H1 (cell line): Measurements from ENCODE around the gene PTPRC. TPM values are rescaled to one million over a fixed set of nuclear protein-coding genes. Genes with fewer than 3 reads are reported as not detected.

Source experiments
- CTCF ChIA-PET: fragments of 300-600 bp; sonication (Branson Sonifier 250); formaldehyde crosslinking; loops from one replicate; lab custom pipeline; 2021; ENCODE audit not compliant: partially characterized antibody; lab: Charles Lee
- POLR2A ChIA-PET: fragments of 300-600 bp; sonication (Branson Sonifier 250); formaldehyde crosslinking; loops from one replicate; lab custom pipeline; 2021; ENCODE audit warnings: inconsistent platforms; ENCODE audit not compliant: partially characterized antibody; lab: Charles Lee
- DNase-seq, 2 experiments: peaks; one replicate each; pipeline versions ENCODE4 v3.0.0 to v3.0.0-alpha.2; 2010 to 2022; ENCODE audit warnings: low spot score in 2 of 2, low read depth in 1 of 2, mixed read lengths in 1 of 2
- FAIRE-seq: peaks from 2 replicates; lab custom pipeline; 2011; peaks lifted over from hg19 to GRCh38; lab: Jason Lieb, UNC
- H2AFZ ChIP-seq: 2 replicates; pipeline ENCODE4 v1.8.1; 2012; ENCODE audit warnings: low read length, inconsistent platforms
- H2AK5ac ChIP-seq: 2 replicates; pipeline ENCODE4 v1.6.1; 2013; ENCODE audit warnings: low read depth, low read length
- H2BK120ac ChIP-seq: replicated peaks from 2 replicates; pipeline ENCODE3; 2013; ENCODE audit warnings: low read depth, low read length, inconsistent platforms
- H2BK12ac ChIP-seq: 2 replicates; pipeline ENCODE4 v1.6.1; 2013; ENCODE audit warnings: low read depth, low read length
- H2BK15ac ChIP-seq: 2 replicates; pipeline ENCODE4 v1.6.1; 2013; ENCODE audit warnings: low read length
- H2BK20ac ChIP-seq: 2 replicates; pipeline ENCODE4 v1.6.1; 2013; ENCODE audit warnings: low read length
- H2BK5ac ChIP-seq: 2 replicates; pipeline ENCODE4 v1.6.1; 2013; ENCODE audit warnings: low read depth, low read length
- H3K14ac ChIP-seq: 2 replicates; pipeline ENCODE4 v1.6.1; 2013; ENCODE audit warnings: inconsistent platforms; ENCODE audit not compliant: insufficient read length
- H3K18ac ChIP-seq: 2 replicates; pipeline ENCODE4 v1.6.1; 2013; ENCODE audit warnings: low read length; ENCODE audit errors: extremely low read depth
- H3K23ac ChIP-seq: 2 replicates; pipeline ENCODE4 v1.6.1; 2013; ENCODE audit warnings: inconsistent platforms; ENCODE audit not compliant: insufficient read length
- H3K23me2 ChIP-seq: 2 replicates; pipeline ENCODE4 v1.6.1; 2013; ENCODE audit warnings: low read depth, low read length
- H3K27ac ChIP-seq: 2 replicates; pipeline ENCODE4 v1.6.1; 2011; ENCODE audit warnings: low read depth, low read length, inconsistent platforms
- H3K27me3 ChIP-seq, 4 experiments: replicated peaks in 1 of 4; 1 replicate in 1 of 4; 2 replicates in 3 of 4; pipeline versions ENCODE4 v1.6.1 to v1.8.1; 2011 to 2013; ENCODE audit warnings: low read length in 3 of 4, mild to moderate bottlenecking in 3 of 4, inconsistent platforms in 2 of 4, mixed read lengths in 2 of 4, moderate library complexity in 1 of 4; ENCODE audit not compliant: control insufficient read depth in 3 of 4, insufficient read depth in 3 of 4; ENCODE audit errors: extremely low read depth in 1 of 4
- H3K36me3 ChIP-seq, 4 experiments: 2 replicates each; pipeline versions ENCODE4 v1.6.1 to v1.8.1; 2011 to 2013; ENCODE audit warnings: mild to moderate bottlenecking in 4 of 4, low read length in 3 of 4, moderate library complexity in 2 of 4, control low read depth in 1 of 4, inconsistent platforms in 1 of 4; ENCODE audit not compliant: insufficient read depth in 4 of 4, control insufficient read depth in 2 of 4
- H3K4ac ChIP-seq: replicated peaks from 2 replicates; pipeline ENCODE3; 2013; ENCODE audit warnings: low read length, low read depth, mixed read lengths, inconsistent platforms; ENCODE audit not compliant: insufficient read length
- H3K4me1 ChIP-seq, 4 experiments: replicated peaks in 1 of 4; 1 replicate in 1 of 4; 2 replicates in 3 of 4; pipeline versions ENCODE4 v1.6.1 to v1.8.1; 2011 to 2013; ENCODE audit warnings: low read length in 3 of 4, inconsistent platforms in 2 of 4, mixed read lengths in 1 of 4; ENCODE audit not compliant: insufficient read depth in 4 of 4, control insufficient read depth in 3 of 4
- H3K4me2 ChIP-seq, 2 experiments: 2 replicates each; pipeline versions ENCODE4 v1.6.1 to v1.8.1; 2011 to 2013; ENCODE audit warnings: low read depth in 2 of 2, low read length in 2 of 2, control low read depth in 1 of 2, inconsistent platforms in 1 of 2, mild to moderate bottlenecking in 1 of 2; ENCODE audit not compliant: insufficient read depth in 1 of 2
- H3K4me3 ChIP-seq, 4 experiments: fragments of 200-600, 300-600 bp in 1 of 4; sonication (generic), shearing (Covaris generic), sonication (Bioruptor Twin) in 1 of 4; 2 replicates each; pipeline versions ENCODE4 v1.5.1 to v1.8.1; 2011 to 2016; ENCODE audit warnings: low read length in 4 of 4, low read depth in 3 of 4, control low read depth in 2 of 4, inconsistent platforms in 2 of 4, mild to moderate bottlenecking in 2 of 4, mixed read lengths in 1 of 4, moderate library complexity in 1 of 4; ENCODE audit not compliant: insufficient read depth in 2 of 4; ENCODE audit errors: extremely low read depth in 1 of 4
- H3K56ac ChIP-seq: replicated peaks from 2 replicates; pipeline ENCODE3; 2013; ENCODE audit warnings: low read depth, mild to moderate bottlenecking, mixed read lengths, low read length, inconsistent platforms; ENCODE audit not compliant: insufficient read length
- H3K79me1 ChIP-seq: 2 replicates; pipeline ENCODE4 v1.6.1; 2013; ENCODE audit warnings: low read depth, low read length, control low read depth
- H3K79me2 ChIP-seq, 2 experiments: 2 replicates each; pipeline versions ENCODE4 v1.6.1 to v1.8.1; 2012 to 2013; ENCODE audit warnings: low read length in 2 of 2, mild to moderate bottlenecking in 2 of 2, inconsistent platforms in 1 of 2; ENCODE audit not compliant: insufficient read depth in 2 of 2, control insufficient read depth in 1 of 2
- H3K9ac ChIP-seq, 4 experiments: replicated peaks in 1 of 4; 1 replicate in 1 of 4; 2 replicates in 3 of 4; pipeline versions ENCODE4 v1.6.1 to v1.8.1; 2011 to 2013; ENCODE audit warnings: low read depth in 3 of 4, low read length in 3 of 4, control low read depth in 2 of 4, mild to moderate bottlenecking in 2 of 4, moderate library complexity in 2 of 4, inconsistent platforms in 1 of 4; ENCODE audit errors: extremely low read depth in 1 of 4
- H3K9me3 ChIP-seq, 2 experiments: 2 replicates each; pipeline versions ENCODE4 v1.6.1 to v1.8.1; 2012 to 2013; ENCODE audit warnings: mild to moderate bottlenecking in 2 of 2, moderate library complexity in 2 of 2, control low read depth in 1 of 2, inconsistent platforms in 1 of 2, low read depth in 1 of 2, low read length in 1 of 2, mixed read lengths in 1 of 2; ENCODE audit not compliant: insufficient read depth in 2 of 2
- H4K20me1 ChIP-seq, 2 experiments: replicated peaks in 1 of 2; 2 replicates each; pipeline versions ENCODE3 to v1.8.1; 2011 to 2013; ENCODE audit warnings: inconsistent platforms in 2 of 2, low read length in 2 of 2, mild to moderate bottlenecking in 1 of 2; ENCODE audit not compliant: insufficient read depth in 2 of 2, control insufficient read depth in 1 of 2
- H4K5ac ChIP-seq: 2 replicates; pipeline ENCODE4 v1.6.1; 2013; ENCODE audit warnings: low read length, low read depth, mixed read lengths, inconsistent platforms; ENCODE audit not compliant: insufficient read length
- H4K8ac ChIP-seq: 2 replicates; pipeline ENCODE4 v1.8.0; 2013; ENCODE audit warnings: mild to moderate bottlenecking, moderate library complexity, low read length, inconsistent platforms; ENCODE audit not compliant: insufficient read depth; ENCODE audit errors: extremely low read depth
- H4K91ac ChIP-seq: replicated peaks from 2 replicates; pipeline ENCODE3; 2013; ENCODE audit warnings: low read length, mixed read lengths, inconsistent platforms; ENCODE audit not compliant: insufficient read length
- CTCF ChIP-seq, 3 experiments: IDR thresholded peaks; 1 replicate in 2 of 3; 2 replicates in 1 of 3; pipeline versions ENCODE4 v1.5.1 to v1.6.1; 2011; ENCODE audit warnings: low read length in 3 of 3, mild to moderate bottlenecking in 3 of 3, inconsistent platforms in 2 of 3, low read depth in 1 of 3, moderate library complexity in 1 of 3; ENCODE audit not compliant: insufficient read depth in 1 of 3; ENCODE audit errors: control extremely low read depth in 1 of 3
- E2F6 ChIP-seq: IDR thresholded peaks from 2 replicates; pipeline ENCODE4 v1.6.1; 2012; ENCODE audit warnings: inconsistent platforms
- KDM1A ChIP-seq: fragments of 200-600, 300-600 bp; sonication (generic); IDR thresholded peaks from 2 replicates; pipeline ENCODE4 v1.7.1; 2016; ENCODE audit warnings: mild to moderate bottlenecking, low read length, borderline replicate concordance
- KDM4A ChIP-seq: IDR thresholded peaks from one replicate; pipeline ENCODE4 v1.7.1; 2012; ENCODE audit warnings: low read depth, mild to moderate bottlenecking, moderate library complexity, low read length, inconsistent platforms; ENCODE audit not compliant: severe bottlenecking
- RFX5 ChIP-seq: IDR thresholded peaks from 2 replicates; pipeline ENCODE4 v1.6.1; 2011; ENCODE audit warnings: low read depth, low read length, improper control_type of control experiment, borderline replicate concordance
- RNF2 ChIP-seq: fragments of 200-900, 300-1000 bp; sonication (generic); IDR thresholded peaks from 2 replicates; pipeline ENCODE4 v1.7.1; 2016; ENCODE audit warnings: borderline replicate concordance, low read depth, mild to moderate bottlenecking, antibody characterized with exemption, low read length; ENCODE audit not compliant: poor library complexity, severe bottlenecking; ENCODE audit errors: missing control alignments
- SAP30 ChIP-seq: fragments of 300-600 bp; sonication (generic); IDR thresholded peaks from 2 replicates; pipeline ENCODE4 v1.7.1; 2012; ENCODE audit warnings: low read length, moderate library complexity, mild to moderate bottlenecking, inconsistent platforms; ENCODE audit not compliant: insufficient read depth, insufficient replicate concordance
- SP2 ChIP-seq: IDR thresholded peaks from 2 replicates; pipeline ENCODE4 v1.6.1; 2012; ENCODE audit warnings: mild to moderate bottlenecking, low read length, inconsistent platforms
- SP4 ChIP-seq: IDR thresholded peaks from 2 replicates; pipeline ENCODE4 v1.6.1; 2012; ENCODE audit warnings: low read length, inconsistent platforms
- TCF12 ChIP-seq: IDR thresholded peaks from 2 replicates; pipeline ENCODE4 v1.6.1; 2011; ENCODE audit warnings: low read depth, mild to moderate bottlenecking, low read length
- WGBS, 2 experiments: shearing (Covaris generic) in 1 of 2; methylation state at CpG; one replicate each; pipeline versions ENCODE4 v1.1.6 to v1.1.7; 2013 to 2015; ENCODE audit warnings: low lambda C conversion rate in 2 of 2, mixed read lengths in 2 of 2, inconsistent platforms in 1 of 2, low coverage in 1 of 2, missing lambda C conversion rate in 1 of 2; ENCODE audit not compliant: insufficient replicate concordance in 2 of 2, insufficient coverage in 1 of 2, insufficient read length in 1 of 2; ENCODE audit errors: extremely low coverage in 1 of 2, missing lambda C conversion rate in 1 of 2; 5-methylcytosine and 5-hydroxymethylcytosine counted together
- polyA plus RNA-seq, 7 experiments: library from polyadenylated mRNA; depleted of rRNA in 3 of 7; stranded (reverse) in 5 of 7; unstranded in 2 of 7; fragments of >200 nt in 5 of 7; fragments of 200-250 nt in 2 of 7; gene quantifications; 1 replicate in 5 of 7; 2 replicates in 1 of 7; 4 replicates in 1 of 7; pipeline versions ENCODE4 v1.2.1 to v1.2.3, GENCODE V29; 2011 to 2013; ENCODE audit warnings: missing spikeins in 2 of 7, mixed read lengths in 2 of 7
- total RNA-seq: library from RNA; stranded (reverse); fragmentation: NEBNext Ultra II Directional; extraction: Animal tissue kit (Norgen Biotek cat#: 25700); gene quantifications from 2 replicates; pipeline ENCODE4 v1.2.1, GENCODE V29; 2021

PTPRC gene
- total and polyA plus RNA-seq, 2 of the 8 experiments (the other 6 are each of a cell fraction or from before 2014, with no cell fraction given) = 0.05 TPM; not detected in 1

GRCh38 chr1:198595765-198596164 lies 43.1 kb upstream of the PTPRC start:
- Histone ChIP-seq H3K36me3 (no peaks in the 10 kb centered on the region; a peak in 1 of 8 replicates), H3K79me2 (no peaks in the 10 kb centered on the region), H3K27me3 (no peaks in the 10 kb centered on the region), H2BK120ac (no peak overlapping the region), H4K5ac (no peak overlapping the region), H2AK5ac (no peak overlapping the region), H2BK20ac (0 out of 2 replicates have a peak overlapping the region, but pooled peaks have one; percentile 43), H3K4me2 (no peak overlapping the region), H3K23ac (no peak overlapping the region), H3K79me1 (no peaks in the 10 kb centered on the region), H3K18ac (no peak overlapping the region), H3K4ac (no peak overlapping the region), H4K8ac (no peak overlapping the region), H3K23me2 (no peaks in the 10 kb centered on the region), H3K56ac (no peak overlapping the region), H3K4me1 (no peaks in the 10 kb centered on the region), H2BK15ac (no peak overlapping the region), H2BK5ac (no peak overlapping the region), H2BK12ac (no peak overlapping the region), H2AFZ (no peak overlapping the region), H3K9me3 (peaks cover 0 to 10% of the 10 kb centered on the region in 2 experiments; a peak in 1 of 4 replicates), H4K20me1 (no peaks in the 10 kb centered on the region), H4K91ac (no peak overlapping the region), H3K9ac (no peak overlapping the region), H3K27ac (no peak overlapping the region), H3K4me3 (no peak overlapping the region), H3K14ac (no peak overlapping the region)
- 88% methylated on average over 2 of the region's 2 CpGs; no CpG with 5 or more reads in 1 of the 2 experiments for whole genome bisulfite sequencing, 2 experiments
- ChIA-PET CTCF (interaction anchor here (1.2 to 1.3 kb wide), 2 partner anchors 10 to 13 kb away, joined by 5 to 8 read pairs; no protein-coding TSS in a partner anchor), POLR2A (no interaction called here)
- no peak for DNase-seq
- FAIRE-seq = no peak
- TF ChIP-seq SAP30 (no peak), KDM1A (no peak), RFX5 (no peak), CTCF (IDR thresholded peaks at IDR 0.05; ENCODE audit: control extremely low read depth in 1 of 3, insufficient read depth in 1 of 3, low read depth in 1 of 3, low read length in 3 of 3) (no peak), E2F6 (no peak), RNF2 (no peak), TCF12 (no peak), SP2 (no peak), KDM4A (no peak), SP4 (no peak)
